A673 (cell line): Measurements from ENCODE around the gene SERPINA9. TPM values are rescaled to one million over a fixed set of nuclear protein-coding genes. Genes with fewer than 3 reads are reported as not detected.

Experiments
- BruUV-seq: library from RNA; stranded (reverse); fragments of 400-500 nt; replicated peaks from 2 replicates; lab custom pipeline; 2021; lab: Mats Ljungman, UMichigan
- CTCF ChIA-PET: fragments of 300-600 bp; sonication (Branson Sonifier 250); formaldehyde crosslinking; loops from one replicate; lab custom pipeline; 2022; ENCODE audit warnings: antibody characterized with exemption; lab: Charles Lee
- POLR2A ChIA-PET: fragments of 300-600 bp; sonication (Branson Sonifier 250); formaldehyde crosslinking; loops from one replicate; lab custom pipeline; 2022; ENCODE audit warnings: antibody characterized with exemption; ENCODE audit not compliant: low non-redundant PET; lab: Charles Lee
- DNase-seq: peaks from one replicate; pipeline ENCODE4 v3.0.0-alpha.2; 2015; ENCODE audit warnings: low spot score
- H3K27ac ChIP-seq: fragments of 200-600 bp; sonication (generic); 2 replicates; pipeline ENCODE4 v1.5.1; 2016; ENCODE audit warnings: mixed run types, low read depth, mild to moderate bottlenecking, mixed read lengths, antibody characterized with exemption, low read length; ENCODE audit not compliant: poor library complexity, severe bottlenecking
- H3K27me3 ChIP-seq: fragments of 200-600 bp; sonication (generic); replicated peaks from 2 replicates; pipeline ENCODE4 v1.6.1; 2017; ENCODE audit warnings: mixed run types, low read depth, mild to moderate bottlenecking, mixed read lengths, antibody characterized with exemption, low read length; ENCODE audit not compliant: insufficient read depth, poor library complexity
- H3K36me3 ChIP-seq: fragments of 200-600 bp; sonication (generic); 2 replicates; pipeline ENCODE4 v1.6.1; 2016; ENCODE audit warnings: mixed run types, mild to moderate bottlenecking, mixed read lengths, antibody characterized with exemption, low read length; ENCODE audit not compliant: insufficient read depth, poor library complexity, severe bottlenecking
- H3K4me1 ChIP-seq: fragments of 200-600 bp; sonication (generic); 2 replicates; pipeline ENCODE4 v1.6.1; 2017; ENCODE audit warnings: mixed run types, mild to moderate bottlenecking, mixed read lengths, antibody characterized with exemption, low read length; ENCODE audit not compliant: insufficient read depth, poor library complexity, severe bottlenecking
- H3K4me3 ChIP-seq: fragments of 200-600 bp; sonication (generic); 2 replicates; pipeline ENCODE4 v1.5.1; 2016; ENCODE audit warnings: low read depth, mixed run types, mild to moderate bottlenecking, mixed read lengths, low read length; ENCODE audit not compliant: poor library complexity, severe bottlenecking
- H3K9me3 ChIP-seq: fragments of 200-600 bp; sonication (generic); 2 replicates; pipeline ENCODE4 v1.6.1; 2016; ENCODE audit warnings: mixed run types, low read depth, mild to moderate bottlenecking, mixed read lengths, antibody characterized with exemption, low read length; ENCODE audit not compliant: poor library complexity, severe bottlenecking
- CTCF ChIP-seq: fragments of 300-800, 200-600 bp; sonication (generic); conservative IDR thresholded peaks from 2 replicates; pipeline ENCODE4 v1.5.1; 2017; ENCODE audit warnings: low read depth, mild to moderate bottlenecking, antibody characterized with exemption, low read length, moderate library complexity, mixed read lengths
- EZH2 ChIP-seq: fragments of 200-600 bp; sonication (generic); IDR thresholded peaks from 2 replicates; pipeline ENCODE4 v1.6.1; 2017; ENCODE audit warnings: borderline replicate concordance, low read depth, mild to moderate bottlenecking, mixed read lengths, antibody characterized with exemption, low read length; ENCODE audit not compliant: poor library complexity, severe bottlenecking
- intact Hi-C: fragments of 100-400 bp; cut with micrococcal nuclease; formaldehyde crosslinking; loops from one replicate; pipeline ENCODE4 v1.10.0; 2022; ENCODE audit not compliant: unreplicated experiment
- total RNA-seq: library from RNA; stranded (reverse); gene quantifications from 2 replicates; pipeline ENCODE4 v1.2.3, GENCODE V29; 2021

Gene SERPINA9
- total RNA-seq, 1 experiment from 2014 or later = not detected

DNA sequence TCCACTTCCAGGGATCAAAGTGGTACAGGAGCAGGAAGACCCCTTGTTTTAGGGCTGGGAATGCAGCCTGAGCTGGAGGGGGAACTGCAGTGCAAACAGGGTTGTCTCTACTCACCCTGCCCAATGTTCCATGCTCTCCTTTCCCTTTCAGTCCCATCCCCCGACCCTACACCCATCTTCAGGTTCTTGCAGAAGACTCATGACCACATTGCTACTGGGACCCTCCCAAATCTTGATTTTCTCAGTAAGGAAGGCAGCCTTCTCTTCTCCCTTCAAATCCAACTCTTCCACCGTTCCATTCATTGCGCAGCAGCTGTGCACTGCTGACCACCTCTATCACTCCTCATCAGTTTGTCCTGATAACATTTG is 25.3 kb downstream of the SERPINA9 start:
- intact Hi-C loops = no loop called here
- no peak for DNase-seq
- Histone ChIP-seq H3K9me3 (no peaks in the 10 kb centered on the region), H3K27ac (no peak overlapping the region), H3K4me3 (no peak overlapping the region), H3K4me1 (no peaks in the 10 kb centered on the region), H3K36me3 (no peaks in the 10 kb centered on the region), H3K27me3 (peaks cover 55% of the 10 kb centered on the region)
- POLR2A ChIA-PET = no interaction called here
- no TSS peak for BruUV-seq
- TF ChIP-seq CTCF = no peak
- TF ChIP-seq EZH2 = no peak
- CTCF ChIA-PET = no interaction called here

GRCh38 chr14:94449930-94450329 is 26.1 kb downstream of the SERPINA9 start:
- H3K9me3 ChIP-seq = no peaks in the 10 kb centered on the region
- H3K4me1 ChIP-seq = no peaks in the 10 kb centered on the region
- H3K27me3 ChIP-seq = peaks cover 56% of the 10 kb centered on the region
- H3K4me3 ChIP-seq = no peak overlapping the region
- H3K36me3 ChIP-seq = no peaks in the 10 kb centered on the region
- intact Hi-C loops = no loop called here
- BruUV-seq = no TSS peak
- H3K27ac ChIP-seq = no peak overlapping the region
- TF ChIP-seq EZH2 (no peak), CTCF (no peak)
- ChIA-PET POLR2A (no interaction called here), CTCF (interaction anchor here (0.6 kb wide), 1 partner anchor 134 kb away, joined by 6 read pairs; no protein-coding TSS in a partner anchor)
- DNase-seq = no peak

GRCh38 chr14:94448071-94448808 is 27.8 kb downstream of the SERPINA9 start:
- POLR2A ChIA-PET = no interaction called here
- H3K4me3 ChIP-seq = no peak overlapping the region
- intact Hi-C loops = no loop called here
- no peaks in the 10 kb centered on the region for H3K9me3 ChIP-seq
- TF ChIP-seq EZH2 (no peak), CTCF (no peak)
- no peak overlapping the region for H3K27ac ChIP-seq
- no TSS peak for BruUV-seq
- DNase-seq = no peak
- H3K4me1 ChIP-seq = no peaks in the 10 kb centered on the region
- peaks cover 56% of the 10 kb centered on the region for H3K27me3 ChIP-seq
- no peaks in the 10 kb centered on the region for H3K36me3 ChIP-seq
- CTCF ChIA-PET = no interaction called here
